Progenitor cell of endocrine pancreas (in vitro differentiated cells): ENCODE measurements around the gene ZNF785. TPM values are rescaled to one million over a fixed set of nuclear protein-coding genes. Genes with fewer than 3 reads are reported as not detected.

Experiments
- DNase-seq: peaks from one replicate; pipeline ENCODE4 v3.0.0; 2021; ENCODE audit warnings: low spot score; ENCODE audit not compliant: unreplicated experiment
- H3K27ac Mint-ChIP-seq: 2 replicates; pipeline ENCODE4 v1.8.0; 2021; ENCODE audit warnings: mild to moderate bottlenecking, moderate library complexity, mixed read lengths
- H3K27me3 Mint-ChIP-seq: 2 replicates; pipeline ENCODE4 v1.8.0; 2021; ENCODE audit warnings: mixed read lengths
- H3K36me3 Mint-ChIP-seq: 2 replicates; pipeline ENCODE4 v1.8.0; 2022; ENCODE audit warnings: mixed read lengths; ENCODE audit not compliant: insufficient read depth
- H3K4me1 Mint-ChIP-seq: 2 replicates; pipeline ENCODE4 v1.8.0; 2021; ENCODE audit warnings: low read depth, mixed read lengths
- H3K4me3 Mint-ChIP-seq: 2 replicates; pipeline ENCODE4 v1.8.0; 2021; ENCODE audit warnings: low read depth, mild to moderate bottlenecking, moderate library complexity, mixed read lengths
- H3K9me3 Mint-ChIP-seq: 2 replicates; pipeline ENCODE4 v1.8.0; 2021; ENCODE audit warnings: low read depth, mixed read lengths
- CTCF ChIP-seq: fragments of 200-600 bp; sonication (generic); IDR thresholded peaks from one replicate; pipeline ENCODE4 v1.5.0; 2021; ENCODE audit warnings: antibody characterized with exemption, mild to moderate bottlenecking; ENCODE audit not compliant: unreplicated experiment
- total RNA-seq: library from RNA; stranded (reverse); gene quantifications from 2 replicates; pipeline ENCODE4 v1.2.1, GENCODE V29; 2021

Gene ZNF785
- total RNA-seq, 1 donor from 2014 or later, result 50.0 TPM

- no peak for DNase-seq
- no peak overlapping the region for H3K27ac Mint-ChIP-seq
- no peak overlapping the region for H3K4me3 Mint-ChIP-seq
- TF ChIP-seq CTCF, result no peak
- peaks cover 12% of the 10 kb centered on the region for H3K4me1 Mint-ChIP-seq
- H3K27me3 Mint-ChIP-seq, result peaks cover 3% of the 10 kb centered on the region
- H3K9me3 Mint-ChIP-seq, result peaks cover 4% of the 10 kb centered on the region
- H3K36me3 Mint-ChIP-seq, result peaks cover 5% of the 10 kb centered on the region
Observed at GRCh38 chr16:30562021-30562420, 23.5 kb downstream of the ZNF785 start.

- Mint-ChIP-seq H3K36me3 (peaks cover 7% of the 10 kb centered on the region), H3K27ac (no peak overlapping the region), H3K9me3 (peaks cover 4% of the 10 kb centered on the region), H3K4me1 (peaks cover 10% of the 10 kb centered on the region), H3K27me3 (peaks cover 3% of the 10 kb centered on the region), H3K4me3 (no peak overlapping the region)
- DNase-seq, result no peak
- TF ChIP-seq CTCF, result no peak
Observed at GRCh38 chr16:30561089-30561816, 24.2 kb downstream of the ZNF785 start.

GRCh38 chr16:30559690-30560089 is 25.8 kb downstream of the ZNF785 start:
- H3K4me1 Mint-ChIP-seq, result peaks cover 7% of the 10 kb centered on the region
- no peak for DNase-seq
- no peak for TF ChIP-seq CTCF
- H3K36me3 Mint-ChIP-seq, result peaks cover 14% of the 10 kb centered on the region
- H3K4me3 Mint-ChIP-seq, result no peak overlapping the region
- H3K27me3 Mint-ChIP-seq, result peaks cover 3% of the 10 kb centered on the region
- H3K9me3 Mint-ChIP-seq, result peaks cover 4% of the 10 kb centered on the region
- H3K27ac Mint-ChIP-seq, result peak overlapping the region; percentile 96

GRCh38 chr16:30558789-30559377 is 26.6 kb downstream of the ZNF785 start:
- H3K27ac Mint-ChIP-seq, result peak overlapping the region; percentile 96
- peaks cover 21% of the 10 kb centered on the region for H3K36me3 Mint-ChIP-seq
- no peak for TF ChIP-seq CTCF
- peaks cover 4% of the 10 kb centered on the region for H3K9me3 Mint-ChIP-seq
- H3K27me3 Mint-ChIP-seq, result peaks cover 3% of the 10 kb centered on the region
- DNase-seq, result no peak
- H3K4me1 Mint-ChIP-seq, result peaks cover 12% of the 10 kb centered on the region
- H3K4me3 Mint-ChIP-seq, result peak overlapping the region; percentile 78

- H3K4me3 Mint-ChIP-seq, result peak within 1 kb of the TSS; percentile 78
- peaks cover 3% of the 10 kb centered on the region for H3K27me3 Mint-ChIP-seq
- H3K4me1 Mint-ChIP-seq, result peaks cover 19% of the 10 kb centered on the region
- H3K27ac Mint-ChIP-seq, result peak within 1 kb of the TSS; percentile 96
- H3K9me3 Mint-ChIP-seq, result peaks cover 4% of the 10 kb centered on the region
- peak; percentile 83 for DNase-seq
- peaks cover 28% of the 10 kb centered on the region for H3K36me3 Mint-ChIP-seq
- peak; percentile 18 for TF ChIP-seq CTCF
Observed at GRCh38 chr16:30557957-30558788, 27.3 kb downstream of the ZNF785 start, which contains the start of gene ZNF764. Gene ZNF764 (minus strand): TSS chr16:30558374. CDS start chr16:30558182, 192 bp downstream.
